Tibial artery (tissue), 4 donors: ENCODE measurements around the gene CLIC1.

ENCODE experiments used
- DNase-seq, 2 donors: peaks; one replicate each; pipeline ENCODE4 v3.0.0-alpha.2; 2019
- H3K27ac ChIP-seq, 2 donors: fragments of 200-600 bp; sonication (generic) in 1 of 2; 1 replicate in 1 of 2; 2 replicates in 1 of 2; pipeline ENCODE4 v1.5.1; 2018 to 2019; ENCODE audit warnings: mild to moderate bottlenecking in 1 of 2
- H3K27me3 ChIP-seq, 2 donors: fragments of 200-600 bp; sonication (generic) in 1 of 2; one replicate each; pipeline versions ENCODE4 v1.5.1 to v1.6.0; 2016 to 2019
- H3K36me3 ChIP-seq, 3 donors: fragments of 200-600 bp; sonication (generic) in 2 of 3; one replicate each; pipeline ENCODE4 v1.5.1; 2016 to 2019; ENCODE audit warnings: mild to moderate bottlenecking in 2 of 3
- H3K4me1 ChIP-seq, 4 donors: fragments of 200-600 bp; sonication (generic) in 2 of 4; 1 replicate in 3 of 4; 2 replicates in 1 of 4; pipeline ENCODE4 v1.5.1; 2016 to 2019
- H3K4me3 ChIP-seq, 2 donors: fragments of 200-600 bp; sonication (generic) in 1 of 2; 1 replicate in 1 of 2; 2 replicates in 1 of 2; pipeline ENCODE4 v1.5.1; 2018 to 2019; ENCODE audit warnings: mild to moderate bottlenecking in 2 of 2
- H3K9me3 ChIP-seq, 3 donors: fragments of 200-600 bp; sonication (generic) in 1 of 3; one replicate each; pipeline ENCODE4 v1.5.1; 2016 to 2019
- CTCF ChIP-seq, 2 experiments: fragments of 200-600 bp in 1 of 2; fragments of 450-650 bp in 1 of 2; IDR thresholded peaks; one replicate each; pipeline ENCODE4 v1.5.1; 2017 to 2019; ENCODE audit warnings: antibody characterized with exemption in 2 of 2, mild to moderate bottlenecking in 1 of 2, moderate library complexity in 1 of 2
- intact Hi-C: fragments of 100-400 bp; cut with DNase I; formaldehyde crosslinking; loops from one replicate; pipeline ENCODE4 v1.15.0; 2023; ENCODE audit warnings: low total_unique reads

The CLIC1 gene

GRCh38 chr6:31777667-31778050 lies 41.3 kb upstream of the CLIC1 start:
- H3K4me3 ChIP-seq = no peak overlapping the region
- H3K9me3 ChIP-seq = no peaks in the 10 kb centered on the region
- H3K27ac ChIP-seq = no peak overlapping the region
- no peak for DNase-seq
- H3K4me1 ChIP-seq = peaks cover 0 to 12% (median 8%) of the 10 kb centered on the region in 4 donors
- intact Hi-C loops = no loop called here
- peaks cover 27 to 50% (median 46%) of the 10 kb centered on the region in 3 donors for H3K36me3 ChIP-seq
- H3K27me3 ChIP-seq = no peaks in the 10 kb centered on the region
- no peak for TF ChIP-seq CTCF (IDR thresholded peaks at IDR 0.05)

GRCh38 chr6:31776989-31777666 lies 40.8 kb upstream of the CLIC1 start, which contains the start of gene VWA7:
Gene VWA7 (minus strand): TSS chr6:31777328. CDS start chr6:31776779, 549 bp downstream.
- Histone ChIP-seq H3K27ac (no peak within 1 kb of the TSS), H3K4me3 (no peak within 1 kb of the TSS), H3K27me3 (no peaks in the 10 kb centered on the region), H3K4me1 (peaks cover 0 to 12% (median 8%) of the 10 kb centered on the region in 4 donors), H3K9me3 (no peaks in the 10 kb centered on the region), H3K36me3 (peaks cover 25 to 45% (median 41%) of the 10 kb centered on the region in 3 donors)
- no peak for TF ChIP-seq CTCF (IDR thresholded peaks at IDR 0.05)
- peak in 1 of 2 donors; percentile 73 for DNase-seq
- intact Hi-C loops = no loop called here

- Histone ChIP-seq H3K27me3 (no peaks in the 10 kb centered on the region), H3K9me3 (no peaks in the 10 kb centered on the region), H3K27ac (no peak overlapping the region), H3K4me3 (no peak overlapping the region), H3K36me3 (peaks cover 21 to 39% (median 35%) of the 10 kb centered on the region in 3 donors), H3K4me1 (peaks cover 0 to 12% (median 8%) of the 10 kb centered on the region in 4 donors)
- DNase-seq = no peak
- no peak for TF ChIP-seq CTCF (IDR thresholded peaks at IDR 0.05)
- intact Hi-C loops = no loop called here
Measured at GRCh38 chr6:31776485-31776988, 40.2 kb upstream of the CLIC1 start.

- no peak overlapping the region for H3K27ac ChIP-seq
- DNase-seq = no peak
- TF ChIP-seq CTCF (IDR thresholded peaks at IDR 0.05) = no peak
- no peaks in the 10 kb centered on the region for H3K27me3 ChIP-seq
- intact Hi-C loops = no loop called here
- no peak overlapping the region for H3K4me3 ChIP-seq
- peaks cover 0 to 12% (median 8%) of the 10 kb centered on the region in 4 donors for H3K4me1 ChIP-seq
- peaks cover 14 to 32% (median 28%) of the 10 kb centered on the region in 3 donors for H3K36me3 ChIP-seq
- no peaks in the 10 kb centered on the region for H3K9me3 ChIP-seq
Measured at GRCh38 chr6:31775633-31776484, 39.5 kb upstream of the CLIC1 start.

GRCh38 chr6:31775184-31775583 lies 38.9 kb upstream of the CLIC1 start:
- Histone ChIP-seq H3K27me3 (no peaks in the 10 kb centered on the region), H3K9me3 (no peaks in the 10 kb centered on the region), H3K4me3 (no peak overlapping the region), H3K36me3 (peaks cover 7 to 25% (median 22%) of the 10 kb centered on the region in 3 donors), H3K27ac (no peak overlapping the region), H3K4me1 (peaks cover 0 to 12% (median 8%) of the 10 kb centered on the region in 4 donors)
- no peak for TF ChIP-seq CTCF (IDR thresholded peaks at IDR 0.05)
- intact Hi-C loops = no loop called here
- DNase-seq = no peak
